Cardiac fibroblast (primary cell): ENCODE measurements around the gene PDPK1.
"Not testable (repeated sequence)": the region's sequence is repeated elsewhere in the genome, so short reads cannot be mapped to it uniquely, and the experiment has no call there.

Experiments used
- DNase-seq, 2 donors: peaks; one replicate each; pipeline versions ENCODE4 v3.0.0 to v3.0.0-alpha.2; 2010; ENCODE audit warnings: low read depth in 2 of 2
- H3K4me3 ChIP-seq, 2 donors: replicated peaks in 1 of 2; 1 replicate in 1 of 2; 2 replicates in 1 of 2; pipeline ENCODE4 v1.5.1; 2011; ENCODE audit warnings: low read depth in 2 of 2, low read length in 2 of 2, mild to moderate bottlenecking in 2 of 2, moderate library complexity in 1 of 2
- TF ChIP-seq, protein P1 (sequence below): IDR thresholded peaks from one replicate; pipeline ENCODE4 v1.5.1; 2011; ENCODE audit warnings: low read depth, mild to moderate bottlenecking, low read length, inconsistent platforms

PDPK1 gene

DNA sequence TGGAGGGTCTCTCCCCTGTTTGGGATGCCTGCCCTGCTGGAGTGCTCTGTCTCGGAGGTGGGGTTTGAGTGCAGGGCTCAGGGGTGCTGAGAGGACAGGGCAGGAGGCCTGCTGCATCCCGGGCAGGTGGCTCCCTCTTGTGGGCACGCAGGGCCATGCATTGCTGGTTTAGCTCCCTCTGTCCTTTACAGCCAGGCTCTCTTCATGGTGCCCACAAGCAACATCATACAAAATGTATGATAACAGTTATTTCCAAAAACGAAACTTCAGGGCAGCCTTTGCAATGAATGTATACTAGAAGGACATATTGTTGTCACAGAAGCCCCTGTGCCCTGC is 22.9 kb downstream of the PDPK1 start:
- not testable (repeated sequence) for DNase-seq, H3K4me3 ChIP-seq
- TF ChIP-seq, protein P1, sequence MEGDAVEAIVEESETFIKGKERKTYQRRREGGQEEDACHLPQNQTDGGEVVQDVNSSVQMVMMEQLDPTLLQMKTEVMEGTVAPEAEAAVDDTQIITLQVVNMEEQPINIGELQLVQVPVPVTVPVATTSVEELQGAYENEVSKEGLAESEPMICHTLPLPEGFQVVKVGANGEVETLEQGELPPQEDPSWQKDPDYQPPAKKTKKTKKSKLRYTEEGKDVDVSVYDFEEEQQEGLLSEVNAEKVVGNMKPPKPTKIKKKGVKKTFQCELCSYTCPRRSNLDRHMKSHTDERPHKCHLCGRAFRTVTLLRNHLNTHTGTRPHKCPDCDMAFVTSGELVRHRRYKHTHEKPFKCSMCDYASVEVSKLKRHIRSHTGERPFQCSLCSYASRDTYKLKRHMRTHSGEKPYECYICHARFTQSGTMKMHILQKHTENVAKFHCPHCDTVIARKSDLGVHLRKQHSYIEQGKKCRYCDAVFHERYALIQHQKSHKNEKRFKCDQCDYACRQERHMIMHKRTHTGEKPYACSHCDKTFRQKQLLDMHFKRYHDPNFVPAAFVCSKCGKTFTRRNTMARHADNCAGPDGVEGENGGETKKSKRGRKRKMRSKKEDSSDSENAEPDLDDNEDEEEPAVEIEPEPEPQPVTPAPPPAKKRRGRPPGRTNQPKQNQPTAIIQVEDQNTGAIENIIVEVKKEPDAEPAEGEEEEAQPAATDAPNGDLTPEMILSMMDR, result peak; percentile 17

DNA sequence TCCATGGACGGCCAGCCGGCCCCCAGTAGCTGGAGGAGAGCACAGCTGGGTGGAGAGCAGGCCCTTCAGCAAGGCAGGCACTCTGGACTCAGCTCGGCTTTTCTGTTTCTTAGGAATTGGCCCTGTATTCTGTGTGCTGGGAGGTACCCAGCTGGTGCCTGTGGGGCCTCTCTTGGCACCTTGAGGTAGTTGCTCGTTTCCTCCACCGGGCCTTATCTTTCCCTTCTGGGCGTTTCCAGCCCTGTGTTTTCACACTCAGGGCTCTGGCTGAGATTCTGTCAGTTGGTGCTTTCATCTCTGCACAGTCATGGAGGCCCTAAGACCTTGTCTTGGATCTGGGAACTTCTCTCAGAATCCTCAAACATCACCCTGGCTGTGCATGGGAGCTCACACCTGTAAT is 29.7 kb downstream of the PDPK1 start:
- not testable (repeated sequence) for H3K4me3 ChIP-seq

DNA sequence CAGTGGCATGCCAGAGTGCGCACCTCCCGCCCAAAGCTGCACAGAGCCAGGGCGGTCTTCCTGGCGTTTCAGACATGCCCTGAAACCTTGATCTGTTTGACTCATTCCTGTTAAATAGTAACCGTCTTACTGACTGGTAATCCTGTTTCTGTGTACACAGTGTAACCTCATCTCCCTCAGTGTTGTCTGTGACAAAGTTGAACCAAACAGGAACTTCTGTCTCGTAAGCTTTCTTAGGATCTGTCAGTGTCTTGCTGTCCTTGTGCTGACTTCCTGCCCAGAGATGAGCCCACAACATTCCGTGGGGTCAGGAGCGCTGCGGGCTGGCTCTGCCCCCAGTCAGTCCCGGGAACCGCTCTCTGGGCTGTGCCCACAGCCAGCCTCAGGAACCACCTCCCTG is 30.8 kb downstream of the PDPK1 start:
- not testable (repeated sequence) for H3K4me3 ChIP-seq, DNase-seq

More for the DNA sequence above, 29.7 kb downstream of the PDPK1 start:
- not testable (repeated sequence) for DNase-seq

DNA sequence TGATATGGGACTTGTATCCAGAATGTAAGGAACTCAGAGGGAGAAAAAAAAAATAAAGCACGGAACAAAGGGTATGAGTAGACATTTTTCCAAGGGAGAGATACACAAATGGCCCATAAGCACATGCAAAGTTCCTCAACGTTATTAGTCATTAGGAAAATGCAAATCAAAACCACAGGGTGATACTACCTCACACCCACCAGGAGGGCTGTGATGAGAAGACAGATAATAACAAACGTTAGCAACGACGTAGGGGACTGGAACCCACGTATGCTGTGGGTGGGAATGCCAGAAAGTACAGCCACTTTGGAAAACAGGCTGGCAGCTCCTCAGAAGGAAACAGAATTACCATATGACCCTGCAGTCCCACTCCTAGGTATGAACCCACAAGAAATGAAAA is 34.9 kb downstream of the PDPK1 start:
- not testable (repeated sequence) for H3K4me3 ChIP-seq, DNase-seq

DNA sequence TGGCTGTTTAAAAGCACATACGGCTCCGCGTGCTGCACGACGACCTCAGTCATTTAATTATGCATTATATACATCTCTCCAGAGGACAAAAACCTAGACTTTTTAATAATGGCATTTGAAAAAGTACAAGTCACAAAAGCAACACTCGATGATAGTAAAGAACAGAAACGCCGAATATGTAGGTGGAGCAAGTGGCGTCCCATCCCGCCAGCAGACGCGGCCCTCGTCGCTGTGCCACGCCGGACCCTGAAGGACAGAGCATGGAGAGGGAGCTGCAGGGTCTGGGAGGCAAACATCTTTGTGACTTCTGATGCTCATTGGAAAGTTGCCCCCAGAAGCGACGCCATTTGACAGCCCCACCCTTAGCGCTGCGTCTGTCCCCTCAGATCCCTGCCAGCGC is 38.0 kb downstream of the PDPK1 start:
- not testable (repeated sequence) for H3K4me3 ChIP-seq, DNase-seq

DNA sequence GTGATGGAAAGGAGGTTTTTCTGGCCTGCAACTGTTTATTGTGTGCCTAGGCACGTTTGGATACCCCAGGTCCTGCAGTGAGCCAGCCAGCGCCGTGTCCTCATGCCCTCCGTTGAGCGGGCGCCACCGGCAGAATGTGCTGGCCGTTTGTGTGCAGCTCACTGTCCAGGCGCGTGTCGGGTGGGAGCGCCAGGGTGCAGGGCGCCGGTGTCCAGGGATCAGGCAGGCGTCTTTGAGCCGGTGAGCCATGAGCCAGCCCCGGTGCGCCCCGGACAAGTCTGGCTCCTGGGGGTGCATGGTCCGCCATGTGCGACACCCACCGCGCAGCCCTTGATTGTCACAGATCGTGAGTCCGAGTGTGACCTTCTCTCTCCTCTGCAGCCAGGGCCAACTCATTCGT is 39.2 kb downstream of the PDPK1 start:
- H3K4me3 ChIP-seq, DNase-seq: not testable (repeated sequence)

DNA sequence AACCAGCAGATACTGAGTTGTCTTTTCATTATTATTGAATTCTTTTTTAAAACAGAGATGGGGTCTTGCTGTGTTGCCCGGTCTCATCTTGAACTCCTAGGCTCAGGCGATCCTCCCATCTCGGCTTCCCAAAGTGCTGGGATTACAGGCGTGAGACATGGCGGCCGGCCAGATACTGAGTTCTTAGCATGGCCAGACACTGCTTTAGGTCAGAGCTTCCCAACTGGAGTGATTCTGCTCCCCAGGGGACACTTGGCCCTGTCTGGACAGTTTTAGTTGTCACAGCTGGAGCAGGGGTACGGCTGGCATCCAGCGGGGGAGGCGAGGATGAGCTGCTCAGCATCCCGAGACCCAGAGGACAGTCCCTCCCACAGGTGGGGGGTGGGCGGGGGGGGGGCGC is 41.1 kb downstream of the PDPK1 start:
- not testable (repeated sequence) for H3K4me3 ChIP-seq, DNase-seq

DNA sequence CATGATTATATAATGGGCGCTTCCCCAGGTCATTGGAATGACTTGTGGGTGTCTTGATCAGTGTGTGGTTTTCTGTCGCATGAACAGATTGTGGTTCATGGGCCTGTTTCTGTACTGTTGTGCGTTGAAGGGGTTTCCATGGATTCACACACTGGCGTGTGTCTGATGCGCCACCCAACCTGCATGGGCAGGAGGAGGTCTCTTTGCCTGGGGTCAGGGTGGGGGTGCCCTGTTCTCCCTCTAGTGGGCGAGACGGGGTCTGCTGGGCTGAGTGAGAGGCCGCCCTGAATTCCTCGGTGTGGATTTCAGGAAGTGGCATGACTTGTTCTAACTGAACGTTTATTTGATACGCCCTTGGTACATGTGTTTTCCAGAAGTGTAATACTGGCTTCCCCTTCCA is 42.3 kb downstream of the PDPK1 start:
- TF ChIP-seq, protein P1, result peak; percentile 9
- not testable (repeated sequence) for DNase-seq, H3K4me3 ChIP-seq

DNA sequence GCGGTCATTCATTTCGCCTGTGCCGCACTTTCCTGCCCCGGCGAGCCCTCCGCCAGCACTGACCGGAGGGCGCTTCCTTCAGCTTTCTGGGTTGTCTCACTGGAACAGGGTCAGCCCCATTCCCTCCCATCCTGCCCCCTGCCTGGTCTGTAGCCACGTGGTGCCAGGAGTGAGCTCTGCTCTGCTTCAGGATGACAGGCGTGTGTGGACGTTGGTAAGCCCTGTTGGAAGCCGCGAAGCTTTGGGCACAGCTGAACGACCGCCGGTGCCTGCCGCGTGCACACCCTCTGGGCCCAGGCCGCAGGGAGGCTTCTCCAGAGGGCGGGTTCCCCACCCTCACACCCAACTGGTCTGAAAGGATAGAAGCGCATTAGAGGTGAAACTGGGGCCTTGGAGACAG is 43.0 kb downstream of the PDPK1 start:
- not testable (repeated sequence) for DNase-seq, H3K4me3 ChIP-seq

DNA sequence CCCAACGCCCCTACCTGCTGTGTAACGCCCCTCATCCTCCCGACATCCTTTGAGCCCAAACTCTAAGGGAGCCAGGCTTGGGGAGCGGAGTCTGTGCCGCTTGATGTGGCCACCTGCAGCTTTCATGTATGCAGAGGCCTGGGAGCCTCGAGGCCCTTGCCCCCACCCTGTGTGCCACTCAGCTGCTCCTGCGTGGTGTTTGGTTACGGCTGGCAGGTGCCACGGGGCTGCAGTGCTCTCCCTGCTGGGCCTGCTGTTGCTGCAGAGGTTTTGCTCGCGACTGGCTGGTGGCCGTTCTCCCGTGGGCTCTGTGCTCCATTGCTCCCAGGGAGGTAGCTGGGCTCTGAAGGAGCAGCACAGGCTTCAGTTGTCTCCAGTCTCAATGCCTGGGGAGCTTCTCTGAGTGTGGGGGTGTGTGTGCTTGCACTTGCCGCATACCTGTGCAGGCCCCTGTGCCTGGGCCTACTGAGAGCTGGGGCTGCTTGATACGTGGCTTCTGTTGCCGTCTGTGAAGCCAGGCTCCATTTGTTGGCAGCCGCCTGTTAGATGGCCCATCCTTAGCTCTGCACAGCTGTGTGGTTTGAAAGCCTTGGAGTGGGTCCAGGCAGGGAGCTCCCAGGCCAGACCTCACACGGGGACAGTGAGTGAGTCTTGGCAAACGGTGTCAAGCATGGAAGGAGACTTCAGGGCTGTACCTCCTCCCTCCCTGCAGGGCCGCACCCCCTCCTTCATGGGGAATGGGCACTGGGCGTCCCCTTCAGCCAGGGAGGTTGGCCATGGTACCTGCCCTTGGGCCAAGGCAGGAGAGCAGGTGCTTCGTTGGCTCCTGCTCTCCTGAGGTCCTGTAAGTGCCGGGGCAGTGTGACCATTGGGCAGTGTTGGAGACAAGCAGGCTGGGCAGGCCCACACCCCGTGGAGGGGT is 47.2 kb downstream of the PDPK1 start:
- DNase-seq, result peak in 1 of 2 donors; percentile 8
- TF ChIP-seq, protein P1, result no peak
- H3K4me3 ChIP-seq, result no peak overlapping the region

DNA sequence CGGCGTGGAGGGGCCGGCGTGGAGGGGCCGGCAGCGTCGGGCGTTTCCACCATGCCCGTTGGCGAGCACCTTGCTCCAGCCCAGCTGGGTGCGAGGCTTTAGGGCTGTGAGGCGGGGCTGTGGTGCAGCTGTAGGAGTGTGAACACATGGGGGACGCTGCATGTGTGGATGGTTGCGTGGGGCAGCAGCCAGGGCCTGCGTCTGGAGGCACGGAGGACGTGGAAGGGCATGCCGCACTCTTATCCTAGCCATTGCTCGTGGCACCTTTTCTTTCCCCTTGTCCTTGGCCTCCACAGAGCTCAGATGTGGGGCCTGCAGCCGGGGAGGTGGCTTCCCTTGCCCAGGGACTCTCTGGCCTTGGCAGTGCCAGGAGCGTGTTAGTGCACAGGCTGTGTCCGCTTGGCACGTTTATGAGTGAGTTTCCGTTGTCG is 47.8 kb downstream of the PDPK1 start:
- TF ChIP-seq, protein P1, result no peak

More for the DNA sequence above, 47.8 kb downstream of the PDPK1 start:
- no peak overlapping the region for H3K4me3 ChIP-seq
- no peak for DNase-seq
